NCI-H146 treated with DMSO at 0.1 percent for 48 hours (cell line): ENCODE data around the gene TMEM273.

Experiments
- DNase-seq: peaks from one replicate; lab custom pipeline; 2025; ENCODE audit not compliant: unreplicated experiment; lab: John Stamatoyannopoulos, UW

Gene TMEM273

DNA sequence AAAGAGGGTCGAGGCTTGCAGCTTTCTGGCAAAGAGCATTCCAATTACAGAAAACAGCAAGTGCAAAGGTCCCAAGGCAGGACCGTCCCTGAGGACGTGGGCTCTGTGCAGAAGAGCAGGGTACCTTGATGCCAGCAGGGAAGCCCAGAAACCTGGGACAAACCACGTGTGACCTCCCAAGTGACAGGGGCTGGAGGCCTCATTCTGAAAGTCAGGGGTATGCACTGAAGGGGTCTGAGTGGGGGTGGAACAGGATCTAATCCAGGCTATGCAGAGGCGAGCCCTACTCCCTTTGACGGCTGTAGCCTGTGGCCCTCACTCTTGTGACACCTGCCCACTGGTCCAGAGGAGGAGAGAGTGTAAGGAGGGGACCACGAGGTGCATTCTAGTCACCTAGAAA lies 22.9 kb downstream of the TMEM273 start:
- no peak for DNase-seq

DNA sequence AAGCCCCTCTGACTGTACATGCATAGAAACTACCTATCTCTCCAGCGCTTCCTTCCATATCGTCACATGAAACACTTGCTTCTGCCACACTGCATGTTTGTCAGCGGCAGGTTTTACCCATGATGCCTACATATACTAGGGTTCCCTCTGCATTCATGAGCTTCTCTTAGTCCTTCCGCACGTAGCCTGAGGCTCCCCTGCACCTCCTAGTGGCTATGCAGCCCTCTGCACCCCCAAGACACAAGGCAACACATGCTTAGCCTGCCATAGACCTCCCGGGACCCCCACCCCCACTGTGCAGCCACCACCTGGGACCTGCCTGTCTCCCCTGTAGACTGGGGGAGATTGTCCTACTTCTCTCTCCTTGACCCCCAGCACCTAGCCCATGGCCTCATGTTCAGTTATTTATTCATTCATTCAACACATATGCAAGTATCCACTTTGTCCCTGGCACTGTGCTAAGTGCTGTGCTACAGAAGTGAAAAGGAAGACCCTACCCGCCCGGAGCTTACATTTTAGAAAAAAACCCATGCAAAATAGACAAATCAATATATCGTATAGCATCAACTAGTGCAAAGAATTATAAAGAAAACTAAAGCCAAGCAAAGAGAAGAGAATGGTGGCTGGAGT lies 23.5 kb downstream of the TMEM273 start:
- peak; percentile 11 for DNase-seq

DNA sequence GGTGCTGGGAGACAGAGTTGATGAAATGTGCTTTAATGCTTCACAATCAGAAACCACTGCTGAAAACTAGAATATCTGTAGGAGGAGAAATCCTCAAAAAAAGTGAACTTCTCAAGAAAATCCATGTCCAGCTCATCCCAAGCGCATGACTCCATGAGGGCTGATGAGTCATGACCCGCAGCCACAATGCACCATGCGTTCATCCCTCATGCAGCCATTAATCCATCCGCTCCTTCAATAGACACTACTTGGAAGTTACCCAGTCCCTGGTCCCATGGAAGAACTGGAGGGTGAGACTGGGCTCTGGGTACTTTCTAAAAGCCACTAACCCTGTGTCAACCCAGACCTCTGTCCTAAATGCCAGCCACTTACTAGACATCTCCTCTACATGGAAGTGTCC lies 24.4 kb downstream of the TMEM273 start:
- DNase-seq: no peak

DNA sequence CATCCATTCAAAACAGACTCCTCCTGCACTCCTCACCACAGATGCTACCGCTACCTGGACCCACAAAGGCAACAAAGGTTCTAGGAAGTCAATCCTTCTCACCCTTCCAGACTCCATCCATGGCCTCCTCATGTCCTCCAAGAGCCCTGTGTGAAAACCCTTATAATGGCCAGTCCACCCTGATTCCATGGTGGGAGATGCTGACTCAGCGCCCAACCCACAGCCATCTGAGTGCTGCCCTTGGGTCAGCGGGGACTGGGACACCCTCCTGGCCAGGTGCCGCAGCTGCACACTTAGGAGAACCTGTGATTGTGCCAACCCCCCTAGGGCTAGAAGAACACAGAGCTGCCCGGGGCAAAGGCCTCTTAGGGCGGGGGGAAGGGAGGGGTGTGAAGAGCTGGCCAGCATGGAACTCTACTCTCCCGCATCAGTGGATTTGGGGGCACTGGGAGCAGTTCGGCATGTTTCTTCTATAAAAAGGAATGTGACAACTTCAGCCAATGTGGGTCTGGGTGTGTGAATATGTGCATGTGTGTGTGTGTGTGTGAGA lies 25.4 kb downstream of the TMEM273 start:
- DNase-seq: no peak

DNA sequence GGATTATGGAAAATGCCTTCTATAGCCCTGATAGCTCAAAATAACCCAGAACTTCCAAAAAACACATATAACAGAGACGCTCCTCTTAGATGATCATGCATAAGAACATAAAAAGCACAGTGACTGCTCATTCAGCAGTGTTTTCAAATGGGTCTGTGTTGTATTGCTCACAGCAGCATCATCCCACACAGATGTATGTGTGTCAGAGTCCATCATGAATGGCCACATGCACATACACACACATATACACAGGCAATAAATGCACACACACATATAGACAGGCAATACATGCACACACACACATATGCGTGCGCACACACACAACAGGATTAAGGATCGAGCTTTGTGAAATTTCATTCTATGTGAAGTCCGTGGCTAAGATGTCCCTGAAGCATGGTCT lies 26.1 kb downstream of the TMEM273 start:
- no peak for DNase-seq

DNA sequence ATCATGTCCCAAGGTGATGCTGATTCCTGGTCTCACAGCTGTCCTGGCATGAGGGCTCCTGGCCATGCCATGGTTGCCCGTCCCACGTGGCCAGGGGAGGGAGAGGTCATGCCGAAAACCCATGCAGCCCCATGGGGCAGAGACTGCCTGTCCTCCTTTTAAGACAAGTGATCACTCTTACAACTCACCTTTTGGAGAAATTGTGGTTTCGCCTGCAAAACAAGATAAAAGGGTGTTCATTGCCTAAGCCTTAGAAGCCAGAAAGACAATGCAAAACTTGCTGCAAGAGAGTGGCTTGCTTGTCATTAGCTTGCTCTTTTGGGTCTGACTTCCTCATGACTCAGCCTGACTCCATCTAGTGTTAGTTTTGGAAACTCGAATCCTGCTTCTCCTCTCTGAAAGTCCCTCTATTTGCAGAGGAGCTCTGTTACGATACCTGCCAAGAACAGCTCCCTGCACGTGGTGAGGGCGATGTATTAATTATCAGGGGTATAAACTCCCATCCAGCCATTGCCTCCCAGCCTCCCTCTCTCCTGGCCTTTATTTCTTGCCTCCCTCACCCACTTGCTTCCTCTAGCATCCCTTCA lies 26.7 kb downstream of the TMEM273 start:
- peak; percentile 44 for DNase-seq

DNA sequence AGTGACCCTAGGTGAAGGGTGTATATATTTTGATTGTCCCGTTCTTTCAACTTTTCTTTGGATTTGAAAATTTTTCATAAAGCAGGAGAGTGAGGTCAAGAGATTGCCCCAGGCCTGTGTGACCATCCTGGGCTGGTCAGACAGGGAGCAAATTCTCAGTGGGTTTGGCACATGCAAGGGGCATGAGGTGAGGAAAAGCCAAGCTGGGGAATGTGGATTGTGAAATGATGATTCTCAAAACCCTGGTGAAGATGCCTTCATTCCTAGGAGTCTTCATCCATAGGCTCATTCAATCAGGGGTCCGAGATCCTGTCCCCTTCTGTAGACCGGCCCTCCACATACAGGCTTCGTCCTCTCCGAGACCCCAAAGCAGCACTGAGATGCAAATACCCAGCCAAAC lies 27.4 kb downstream of the TMEM273 start:
- no peak for DNase-seq

DNA sequence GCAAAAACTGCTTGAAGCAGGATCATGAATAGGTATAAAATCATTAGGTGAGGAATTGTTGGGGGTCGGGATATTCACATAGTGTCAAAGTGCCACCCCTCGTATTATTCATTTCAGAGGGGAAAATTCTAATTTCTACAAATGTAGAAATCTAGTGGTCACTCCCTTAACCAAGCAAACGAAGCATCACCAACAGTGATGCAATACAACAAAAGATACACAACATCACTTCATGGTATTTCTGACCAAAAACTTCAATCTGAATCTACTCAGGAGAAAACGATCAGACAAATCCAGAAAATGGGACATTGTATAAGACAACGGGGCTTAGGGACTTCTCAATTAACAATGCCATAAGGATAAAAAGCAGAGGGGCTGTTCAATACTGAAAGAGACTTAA lies 28.1 kb downstream of the TMEM273 start:
- no peak for DNase-seq

DNA sequence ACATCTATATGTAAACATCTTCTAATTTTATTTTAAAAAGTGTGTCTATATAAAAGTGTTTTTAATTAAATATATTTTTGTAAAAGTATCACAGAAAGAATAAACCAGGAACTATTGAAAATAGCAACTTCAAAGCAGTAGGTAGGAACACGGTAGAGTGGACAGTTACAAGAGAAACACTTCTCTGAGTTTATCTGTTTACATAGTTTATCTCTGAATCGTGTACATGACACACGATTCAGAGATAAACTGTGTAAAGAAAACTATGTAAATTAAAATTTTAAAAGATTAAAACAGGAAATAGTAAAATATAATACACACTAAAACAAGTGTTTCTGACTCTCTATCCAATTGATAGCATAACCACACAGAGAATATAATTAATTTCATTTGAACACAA lies 29.3 kb downstream of the TMEM273 start:
- DNase-seq: no peak

DNA sequence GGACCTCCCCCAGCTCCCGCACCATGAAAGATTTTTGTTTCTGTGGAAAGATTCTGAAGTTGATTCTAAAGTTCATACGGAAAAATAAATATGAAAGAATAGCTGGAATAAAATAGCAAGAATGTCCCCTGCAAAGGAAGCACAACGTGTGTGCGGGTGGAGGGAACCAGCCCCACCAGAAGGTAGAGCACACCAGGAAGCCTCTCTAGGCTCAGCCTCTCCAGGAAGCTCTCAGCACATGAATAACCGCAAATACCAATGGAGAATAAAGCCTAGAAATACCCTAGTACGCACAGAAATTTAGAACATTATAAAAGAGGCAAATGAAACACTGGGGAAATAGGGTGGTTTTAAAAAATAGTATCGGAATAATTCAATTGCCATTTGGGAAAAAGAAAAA lies 29.8 kb downstream of the TMEM273 start:
- DNase-seq: no peak

DNA sequence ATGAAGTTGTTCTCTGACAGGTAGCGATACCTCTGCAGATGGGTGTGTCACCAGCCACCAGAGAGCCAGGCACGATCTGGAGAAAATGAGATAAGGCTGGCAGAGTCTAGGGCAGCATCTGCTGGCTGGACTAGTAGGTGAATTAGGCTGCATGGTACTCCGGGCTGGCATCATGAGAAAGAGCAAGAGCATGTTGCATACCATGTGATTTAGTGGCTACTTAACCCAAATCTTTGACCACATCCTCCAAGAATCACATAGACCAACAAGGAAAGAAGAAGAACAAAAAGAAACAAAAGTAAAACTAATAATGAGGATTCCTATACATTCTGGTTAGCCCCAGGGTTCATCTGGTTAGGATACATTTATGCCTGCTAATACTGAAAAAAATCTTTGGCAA lies 31.0 kb downstream of the TMEM273 start:
- no peak for DNase-seq

DNA sequence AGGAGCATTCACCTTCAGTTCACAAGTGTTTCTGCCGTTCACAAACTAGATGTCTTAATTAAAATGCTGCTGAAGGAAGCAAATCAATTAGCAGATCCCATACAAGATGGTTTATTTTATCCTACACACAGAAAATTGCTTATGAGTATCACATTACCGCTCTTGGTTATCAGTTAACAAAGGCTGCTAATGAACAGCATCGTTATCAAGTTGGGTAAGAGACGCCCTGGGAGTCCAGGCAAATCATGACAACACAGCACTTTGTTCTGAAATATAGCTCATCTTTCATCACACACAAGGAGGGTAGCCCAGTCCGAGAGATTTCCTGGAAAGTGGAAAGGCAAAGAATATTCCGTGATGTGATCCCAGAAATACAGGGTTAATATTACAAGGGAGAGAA lies 33.5 kb downstream of the TMEM273 start:
- DNase-seq: peak; percentile 18

DNA sequence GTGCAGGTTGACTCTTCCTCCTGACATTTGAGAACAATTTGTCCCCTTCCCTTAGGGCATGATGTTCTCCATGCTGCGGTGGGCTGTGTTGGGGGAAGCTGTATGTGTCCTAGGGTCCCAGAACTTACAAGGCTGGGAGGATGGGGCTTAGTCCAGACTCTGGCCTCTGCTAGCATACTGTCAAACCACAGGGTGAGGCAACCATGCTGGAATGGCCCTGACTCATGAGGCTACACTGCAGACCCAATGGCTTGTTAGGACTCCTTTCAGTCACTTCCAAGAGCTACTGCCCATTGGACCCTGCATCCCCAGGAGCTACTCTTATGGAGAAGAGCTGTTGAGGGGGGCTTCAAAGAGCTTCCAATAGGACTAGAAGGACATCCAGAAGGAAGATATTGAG lies 34.2 kb downstream of the TMEM273 start:
- DNase-seq: no peak

DNA sequence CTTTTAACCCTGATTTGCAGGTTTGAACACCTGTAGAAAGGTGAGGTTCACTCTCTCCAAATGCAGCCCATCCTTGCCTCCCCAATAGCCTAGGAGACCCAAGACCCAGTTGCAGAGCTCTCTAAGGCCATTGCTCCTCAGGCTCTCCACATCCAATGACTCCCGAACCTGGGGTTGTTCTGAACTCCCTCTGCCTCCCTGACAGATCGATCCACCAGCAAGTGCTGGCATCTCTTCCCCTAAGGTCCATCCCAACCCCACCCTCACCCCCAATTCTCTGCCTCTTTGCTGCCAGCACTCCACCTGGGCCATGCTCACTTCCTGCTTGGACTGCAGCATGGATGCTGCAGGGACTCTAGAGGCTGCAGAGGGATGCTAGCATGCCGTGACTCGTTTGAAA lies 35.1 kb downstream of the TMEM273 start:
- DNase-seq: no peak

DNA sequence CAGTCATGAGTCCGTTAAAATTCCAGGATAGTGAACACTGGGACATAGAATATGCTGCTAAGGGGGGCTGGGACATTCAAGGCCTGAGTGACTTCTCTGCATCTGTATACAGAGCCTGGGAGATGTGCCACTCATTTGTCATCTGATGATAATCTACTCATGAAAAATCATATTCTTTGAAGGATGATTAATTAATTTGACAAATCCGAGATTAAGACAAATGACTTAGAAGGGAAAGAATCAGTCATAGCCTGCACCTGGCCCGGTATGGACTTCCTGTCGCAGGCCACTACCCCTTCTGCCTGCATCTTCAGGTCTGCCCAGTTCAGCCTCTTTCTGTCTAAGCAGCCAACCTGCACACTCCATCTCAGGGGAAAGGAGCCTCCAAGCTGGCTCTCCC lies 35.5 kb downstream of the TMEM273 start:
- DNase-seq: no peak

DNA sequence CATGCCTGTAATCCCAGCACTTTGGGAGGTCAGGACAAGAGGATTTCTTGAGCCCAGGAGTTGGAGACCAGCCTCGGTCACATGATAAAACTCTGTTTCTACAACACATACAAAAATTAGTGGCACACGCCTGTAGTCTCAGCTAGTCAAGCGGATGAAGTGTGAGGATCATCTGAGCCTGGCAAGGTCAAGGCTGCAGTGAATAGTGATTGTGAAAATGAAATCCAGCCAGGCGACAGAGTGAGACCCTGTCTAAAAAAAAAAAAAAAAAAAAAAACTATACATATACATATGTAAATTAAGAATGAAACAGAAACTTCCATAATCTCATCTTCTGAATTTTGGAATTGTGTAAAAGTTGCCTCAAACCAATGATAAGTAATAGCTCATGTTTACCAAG lies 36.2 kb downstream of the TMEM273 start:
- no peak for DNase-seq

DNA sequence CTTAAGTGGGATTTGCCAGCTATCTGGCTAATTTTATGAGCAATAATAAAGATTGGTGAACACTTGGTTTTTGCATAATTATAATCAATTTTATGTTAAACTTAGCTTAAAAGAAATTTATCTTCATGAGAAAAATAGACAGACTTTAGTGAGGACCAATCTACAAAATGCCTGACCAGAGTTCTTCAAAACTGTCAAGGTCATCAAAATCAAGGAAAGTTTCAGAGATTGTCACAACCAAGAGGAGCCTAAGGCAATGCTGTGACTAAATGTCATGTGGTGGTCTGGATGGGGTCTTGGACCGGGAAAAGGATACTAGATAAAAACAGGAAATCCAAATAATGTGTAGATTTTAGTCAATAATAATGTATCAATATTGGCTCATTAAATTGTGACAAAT lies 36.7 kb downstream of the TMEM273 start:
- no peak for DNase-seq

DNA sequence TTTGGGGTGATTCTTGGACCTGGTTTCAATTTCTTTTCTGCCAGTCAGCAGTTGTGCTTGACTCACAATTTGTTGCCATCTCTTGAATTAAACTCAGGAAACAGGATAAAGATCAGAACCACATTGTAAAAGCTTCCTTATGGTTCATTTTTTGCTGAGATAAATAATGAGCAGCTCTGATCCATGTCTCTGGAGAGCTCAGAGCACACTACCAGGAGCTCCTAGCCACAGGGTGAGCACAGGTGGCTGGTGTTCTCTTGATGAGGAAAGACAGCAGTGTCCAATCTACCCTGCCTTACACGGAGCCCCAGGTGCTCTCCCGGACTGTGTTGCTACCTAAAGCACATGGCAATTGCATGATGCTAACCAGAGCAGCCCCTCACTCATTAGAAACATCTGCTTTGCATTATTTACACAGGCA lies 37.2 kb downstream of the TMEM273 start:
- DNase-seq: peak; percentile 49

DNA sequence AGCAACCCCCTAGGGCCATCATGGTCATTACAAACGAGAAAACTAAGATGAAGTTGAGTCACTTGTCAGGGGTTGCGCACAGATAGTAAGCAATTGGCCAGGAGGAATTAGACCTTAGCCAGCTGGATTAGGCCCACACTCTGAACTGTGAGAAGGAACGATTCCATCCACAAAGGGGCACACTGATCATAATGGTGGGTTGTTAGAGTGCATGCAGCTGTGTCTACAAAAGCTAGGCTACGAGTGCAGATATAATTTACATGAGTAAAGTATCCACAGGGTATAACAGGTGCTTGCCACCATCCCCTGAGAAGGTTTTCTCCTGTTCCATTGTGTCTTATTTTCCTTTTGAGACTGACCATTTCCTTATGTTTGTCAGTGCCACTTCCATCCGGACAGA lies 37.8 kb downstream of the TMEM273 start:
- peak; percentile 89 for DNase-seq

DNA sequence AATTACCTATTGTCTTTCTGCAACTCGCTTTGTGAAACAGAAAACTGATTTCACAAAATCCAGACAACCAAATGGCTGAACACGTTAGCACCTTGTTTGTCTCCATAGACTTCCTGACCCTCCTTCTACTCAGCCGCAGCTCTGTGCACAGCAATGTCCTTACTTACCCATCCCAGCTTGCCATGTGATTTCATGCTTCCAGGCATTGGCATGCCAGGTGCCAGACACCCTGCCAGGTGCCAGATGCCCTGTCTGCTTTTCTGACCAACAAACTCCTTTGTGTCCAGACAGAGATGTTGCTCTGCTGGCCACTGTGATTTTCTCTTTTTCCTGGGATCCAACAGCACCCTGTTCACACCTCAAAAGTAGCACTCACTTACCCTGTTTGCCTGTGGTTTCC lies 38.3 kb downstream of the TMEM273 start:
- DNase-seq: no peak

DNA sequence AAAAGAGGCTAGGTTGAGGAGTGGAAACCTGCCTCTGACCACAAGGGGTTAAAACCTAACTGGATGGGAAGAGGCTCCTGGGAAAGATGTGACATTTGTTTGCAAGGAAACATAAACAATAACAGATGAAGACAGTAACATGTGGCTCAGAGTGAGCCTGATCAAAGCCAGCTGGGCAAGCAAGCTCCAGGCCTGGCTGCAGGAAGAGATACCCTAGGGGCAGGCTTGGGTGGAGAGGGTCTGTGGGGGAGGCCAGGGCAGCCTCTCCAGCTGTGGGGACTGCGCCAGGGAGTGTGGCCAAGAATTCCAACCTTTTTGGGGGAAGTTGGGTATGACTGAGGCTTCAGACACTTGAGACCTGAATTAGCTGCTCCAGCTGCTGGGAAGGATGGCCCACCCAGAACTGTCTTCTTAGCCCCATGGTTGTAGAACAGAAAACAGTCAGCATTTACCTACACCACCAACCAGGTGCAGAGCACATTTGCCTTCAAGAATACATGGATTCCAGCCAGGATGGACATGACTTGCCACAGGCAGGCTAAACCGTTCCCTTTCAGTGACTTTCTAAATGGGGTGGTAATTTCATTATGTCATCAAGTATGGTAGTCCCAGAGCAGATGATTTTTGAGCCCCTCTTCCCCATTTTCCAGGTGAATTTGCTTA lies 44.0 kb downstream of the TMEM273 start:
- DNase-seq: no peak

DNA sequence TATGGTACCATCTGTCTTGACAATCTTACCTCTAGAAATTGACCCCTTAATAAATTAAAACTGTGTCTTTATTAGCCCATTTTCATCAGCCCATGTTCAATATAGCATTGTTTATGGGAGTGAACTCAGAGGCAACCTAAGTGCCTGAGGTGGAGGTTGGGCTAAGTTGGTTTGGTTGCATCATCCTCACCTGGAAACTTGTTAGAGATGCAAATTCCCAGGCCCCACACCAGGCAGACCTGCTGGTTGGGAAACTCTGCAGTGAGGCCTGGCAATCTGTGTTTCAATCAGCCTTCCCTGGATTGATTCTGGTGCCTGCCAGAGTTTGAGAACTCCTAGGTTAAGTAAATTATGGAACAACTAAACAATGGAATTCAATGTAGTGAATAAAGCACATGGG lies 44.9 kb downstream of the TMEM273 start:
- no peak for DNase-seq
